Naive thymus-derived CD8-positive, alpha-beta T cell (primary cell): Measurements from ENCODE around the gene PDE6H. TPM values are rescaled to one million over a fixed set of nuclear protein-coding genes. Genes with fewer than 3 reads are reported as not detected.

Experiments used
- ATAC-seq, 2 donors: fragments of 150-1000 bp; cut with Tn5 transposase in 1 of 2; sonication (Bioruptor Pico), chemical (Tn5 transposase) in 1 of 2; 1 replicate in 1 of 2; 2 replicates in 1 of 2; pipeline ENCODE4 v1.10.0; 2021; ENCODE audit warnings: mild to moderate bottlenecking in 2 of 2, moderate library complexity in 2 of 2
- POLR2A ChIA-PET: fragments of 350-600 bp; sonication (Branson Sonifier 250); formaldehyde crosslinking; loops from one replicate; lab custom pipeline; 2021; ENCODE audit warnings: antibody characterized with exemption; lab: Charles Lee
- DNase-seq, 10 donors: peaks; one replicate each; pipeline versions ENCODE4 v3.0.0 to v3.0.0-alpha.2; 2020 to 2022
- H3K27ac Mint-ChIP-seq, 10 donors: one replicate each; pipeline ENCODE4 v1.8.0; 2020 to 2022; ENCODE audit warnings: mild to moderate bottlenecking in 10 of 10, mixed read lengths in 10 of 10, moderate library complexity in 4 of 10, inconsistent platforms in 1 of 10
- H3K27me3 Mint-ChIP-seq, 5 donors: one replicate each; pipeline ENCODE4 v1.8.0; 2021 to 2022; ENCODE audit warnings: mixed read lengths in 5 of 5
- H3K36me3 Mint-ChIP-seq, 3 donors: one replicate each; pipeline ENCODE4 v1.8.0; 2020 to 2022; ENCODE audit warnings: mixed read lengths in 3 of 3, mild to moderate bottlenecking in 2 of 3, inconsistent platforms in 1 of 3
- H3K4me1 Mint-ChIP-seq, 4 donors: one replicate each; pipeline ENCODE4 v1.8.0; 2021 to 2022; ENCODE audit warnings: mixed read lengths in 4 of 4
- H3K4me3 Mint-ChIP-seq, 10 donors: one replicate each; pipeline ENCODE4 v1.8.0; 2020 to 2022; ENCODE audit warnings: mild to moderate bottlenecking in 10 of 10, mixed read lengths in 10 of 10, moderate library complexity in 6 of 10, inconsistent platforms in 1 of 10
- H3K9me3 Mint-ChIP-seq, 9 donors: one replicate each; pipeline ENCODE4 v1.8.0; 2020 to 2022; ENCODE audit warnings: mixed read lengths in 9 of 9, mild to moderate bottlenecking in 3 of 9, inconsistent platforms in 1 of 9, moderate library complexity in 1 of 9
- polyA plus RNA-seq, 3 donors: library from polyadenylated mRNA; unstranded; fragments of 300-500 nt; fragmentation: Illumina TruSeq; gene quantifications; one replicate each; pipeline ENCODE4 v1.2.3, GENCODE V29; 2021
- total RNA-seq, 8 experiments: library from RNA in 2 of 8; stranded (reverse) in 2 of 8; gene quantifications; one replicate each; pipeline ENCODE4 v1.2.3 and lab custom pipeline; 2021 to 2026

PDE6H gene
- total and polyA plus RNA-seq, 5 experiments from 2014 or later: not detected

GRCh38 chr12:14951851-14952250 is 21.0 kb upstream of the PDE6H start:
- POLR2A ChIA-PET: interaction anchor here (0.7 to 3.7 kb wide), 9 partner anchors 8 to 565 kb away, joined by 3 to 18 read pairs (median 4); partner anchors contain the start of genes ARHGDIB and ERP27
- no peak for DNase-seq

DNA sequence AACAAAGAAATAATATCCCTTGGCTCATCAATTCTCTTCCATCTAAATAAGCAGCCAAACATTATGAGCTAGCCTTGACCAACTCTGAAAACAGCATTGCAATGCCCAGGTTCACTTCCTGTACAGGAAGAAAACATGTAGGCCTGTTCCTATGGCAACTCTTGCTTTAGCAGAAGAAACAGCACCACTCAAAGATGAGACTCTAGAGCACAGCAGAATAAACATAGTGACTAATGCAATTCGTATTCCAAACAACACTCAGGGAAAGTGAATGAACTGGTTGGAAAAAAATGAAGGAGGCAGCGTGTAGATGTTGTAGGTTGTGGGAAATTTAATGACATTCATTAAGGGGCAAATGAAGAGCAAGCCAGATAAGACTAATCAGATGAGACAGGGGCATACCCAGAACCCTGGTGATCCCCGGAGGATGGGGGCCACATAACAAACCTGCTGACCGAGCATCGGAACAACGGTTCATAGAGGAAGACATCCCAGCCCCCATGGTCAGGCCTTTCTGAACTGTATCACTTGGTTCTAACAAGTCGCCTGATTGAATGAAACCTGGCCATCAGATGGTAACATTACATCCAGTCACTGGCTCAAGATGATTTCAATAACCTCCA is 20.4 kb upstream of the PDE6H start:
- DNase-seq (peak in 9 of 10 donors; percentile 21 to 84 (median 68)), ATAC-seq (peak; percentile 62 to 79)
- Mint-ChIP-seq H3K27me3 (no peaks in the 10 kb centered on the region), H3K4me3 (peak overlapping the region; percentile 74 to 100 (median 92)), H3K36me3 (peaks cover 21 to 80% (median 41%) of the 10 kb centered on the region in 3 donors), H3K9me3 (no peaks in the 10 kb centered on the region), H3K4me1 (peaks cover 43 to 97% (median 88%) of the 10 kb centered on the region in 4 donors), H3K27ac (peak overlapping the region; percentile 95 to 100 (median 98))
- POLR2A ChIA-PET: interaction anchor here (0.6 to 3.7 kb wide), 8 partner anchors 9 to 182 kb away, joined by 3 to 18 read pairs (median 4); partner anchors contain the start of genes ARHGDIB and ERP27

More at GRCh38 chr12:14951851-14952250, 21.0 kb upstream of the PDE6H start:
- ATAC-seq: no peak
- H3K27me3 Mint-ChIP-seq: no peaks in the 10 kb centered on the region
- H3K4me3 Mint-ChIP-seq: peak overlapping the region; percentile 74 to 100 (median 92)
- peaks cover 27 to 81% (median 46%) of the 10 kb centered on the region in 3 donors for H3K36me3 Mint-ChIP-seq
- H3K27ac Mint-ChIP-seq: peak overlapping the region; percentile 95 to 100 (median 98)
- H3K9me3 Mint-ChIP-seq: no peaks in the 10 kb centered on the region
- peaks cover 46 to 97% (median 89%) of the 10 kb centered on the region in 4 donors for H3K4me1 Mint-ChIP-seq

- Mint-ChIP-seq H3K27me3 (no peaks in the 10 kb centered on the region), H3K36me3 (peaks cover 18 to 81% (median 43%) of the 10 kb centered on the region in 3 donors), H3K4me3 (peak overlapping the region; percentile 77 to 100 (median 92)), H3K4me1 (peaks cover 45 to 97% (median 86%) of the 10 kb centered on the region in 4 donors), H3K27ac (peak overlapping the region; percentile 95 to 100 (median 98)), H3K9me3 (no peaks in the 10 kb centered on the region)
- POLR2A ChIA-PET: interaction anchor here (0.8 to 3.7 kb wide), 7 partner anchors 9 to 183 kb away, joined by 3 to 18 read pairs (median 5); a partner anchor contains a TSS
- DNase-seq (no peak), ATAC-seq (no peak)
Observed at GRCh38 chr12:14953752-14954151, 19.1 kb upstream of the PDE6H start.

DNA sequence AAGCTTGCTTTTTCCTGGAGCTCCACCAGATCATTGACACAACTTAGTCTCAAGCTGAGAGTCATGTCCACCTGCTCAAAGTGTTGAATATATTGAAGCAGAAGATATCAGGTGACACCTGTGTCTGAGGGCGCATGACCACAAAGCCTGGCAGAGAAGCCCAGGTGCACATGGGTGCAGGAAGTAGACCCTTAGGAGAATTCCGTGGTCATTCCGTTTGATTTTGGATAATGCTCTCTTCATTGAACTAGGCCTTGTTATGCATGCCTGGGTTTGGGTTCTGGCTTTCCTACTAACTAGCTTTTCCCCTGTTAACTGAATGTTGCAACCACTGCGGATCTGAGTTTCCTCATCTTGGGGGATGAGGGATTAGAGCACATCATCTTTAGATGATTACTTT is 18.6 kb upstream of the PDE6H start:
- Mint-ChIP-seq H3K9me3 (no peaks in the 10 kb centered on the region), H3K27me3 (no peaks in the 10 kb centered on the region), H3K27ac (peak overlapping the region; percentile 95 to 100 (median 98)), H3K4me3 (peak overlapping the region; percentile 77 to 100 (median 92)), H3K36me3 (peaks cover 16 to 81% (median 44%) of the 10 kb centered on the region in 3 donors), H3K4me1 (peaks cover 44 to 97% (median 83%) of the 10 kb centered on the region in 4 donors)
- ATAC-seq: peak in 1 of 2 donors; percentile 15
- POLR2A ChIA-PET: interaction anchor here (0.6 to 3.7 kb wide), 8 partner anchors 9 to 184 kb away, joined by 3 to 18 read pairs (median 4); a partner anchor contains a TSS
- peak in 2 of 10 donors; percentile 36 to 44 for DNase-seq

- ATAC-seq (no peak), DNase-seq (no peak)
- Mint-ChIP-seq H3K27me3 (no peaks in the 10 kb centered on the region), H3K36me3 (peaks cover 18 to 77% (median 47%) of the 10 kb centered on the region in 3 donors), H3K4me3 (peak overlapping the region; percentile 95 to 100 (median 99)), H3K27ac (peak overlapping the region; percentile 95 to 100 (median 99)), H3K4me1 (peaks cover 40 to 84% (median 69%) of the 10 kb centered on the region in 4 donors), H3K9me3 (no peaks in the 10 kb centered on the region)
- POLR2A ChIA-PET: interaction anchor here (0.5 to 7.8 kb wide), 6 partner anchors 8 to 186 kb away, joined by 3 to 86 read pairs (median 12); partner anchors contain the start of gene ERP27
Observed at GRCh38 chr12:14956024-14956891, 16.6 kb upstream of the PDE6H start.

GRCh38 chr12:14956905-14957304 is 15.9 kb upstream of the PDE6H start:
- no peak for ATAC-seq
- DNase-seq: no peak
- peaks cover 35 to 84% (median 67%) of the 10 kb centered on the region in 4 donors for H3K4me1 Mint-ChIP-seq
- POLR2A ChIA-PET: interaction anchor here (0.5 to 7.8 kb wide), 9 partner anchors 9 to 186 kb away, joined by 3 to 86 read pairs (median 8); partner anchors contain the start of genes C12orf60, ERP27 and WBP11
- H3K27me3 Mint-ChIP-seq: no peaks in the 10 kb centered on the region
- peaks cover 18 to 72% (median 42%) of the 10 kb centered on the region in 3 donors for H3K36me3 Mint-ChIP-seq
- no peaks in the 10 kb centered on the region for H3K9me3 Mint-ChIP-seq
- H3K27ac Mint-ChIP-seq: peak overlapping the region; percentile 95 to 100 (median 99)
- H3K4me3 Mint-ChIP-seq: peak overlapping the region; percentile 95 to 100 (median 99)

GRCh38 chr12:14957551-14958168 is 15.2 kb upstream of the PDE6H start:
- DNase-seq (no peak), ATAC-seq (no peak)
- Mint-ChIP-seq H3K27ac (peak overlapping the region; percentile 95 to 100 (median 99)), H3K36me3 (peaks cover 18 to 65% (median 42%) of the 10 kb centered on the region in 3 donors), H3K4me3 (peak overlapping the region; percentile 95 to 100 (median 99)), H3K9me3 (no peaks in the 10 kb centered on the region), H3K4me1 (peaks cover 30 to 83% (median 67%) of the 10 kb centered on the region in 4 donors), H3K27me3 (no peaks in the 10 kb centered on the region)
- POLR2A ChIA-PET: interaction anchor here (0.7 to 7.8 kb wide), 10 partner anchors 10 to 187 kb away, joined by 3 to 86 read pairs (median 5); partner anchors contain the start of genes C12orf60, ERP27 and WBP11

DNA sequence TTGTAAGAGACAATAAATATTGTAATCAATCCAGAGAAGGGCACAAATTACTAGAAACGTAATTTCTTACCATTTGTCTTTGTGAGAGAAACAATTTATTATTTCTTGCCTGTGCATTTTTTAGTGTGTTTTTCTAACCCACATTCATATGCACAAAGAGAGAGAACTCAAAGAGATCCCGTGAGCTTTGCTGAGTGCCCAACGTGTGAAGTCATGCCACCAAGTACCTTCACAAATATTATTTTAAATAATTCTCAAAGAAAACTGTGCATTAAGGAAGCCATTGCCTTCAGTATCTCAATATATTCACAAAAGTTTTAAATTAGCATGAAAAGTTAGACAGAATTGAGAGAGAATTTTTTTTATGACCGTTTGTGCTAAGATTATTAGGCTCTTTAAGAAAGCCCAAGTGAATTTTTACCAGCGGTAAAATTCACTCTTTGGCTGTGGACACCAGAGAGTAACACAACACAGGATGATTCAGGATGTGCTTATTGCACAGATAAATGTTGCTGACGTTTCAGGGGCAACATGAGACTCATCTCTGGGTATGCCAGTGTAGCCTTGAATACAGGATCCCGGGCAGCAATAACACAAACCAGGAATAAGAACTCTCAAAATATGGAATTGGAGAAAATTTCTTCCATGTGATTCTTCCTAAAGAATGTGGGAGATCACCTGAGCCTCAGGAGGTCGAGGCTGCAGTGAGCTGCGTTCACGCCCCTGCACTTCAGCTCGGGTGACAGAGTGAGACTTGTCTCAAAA is 14.3 kb upstream of the PDE6H start:
- Mint-ChIP-seq H3K36me3 (peaks cover 18 to 63% (median 42%) of the 10 kb centered on the region in 3 donors), H3K9me3 (peaks cover 0 to 5% (median 0%) of the 10 kb centered on the region in 9 donors), H3K27ac (peak overlapping the region; percentile 95 to 100 (median 99)), H3K4me3 (peak overlapping the region; percentile 95 to 100 (median 99)), H3K27me3 (no peaks in the 10 kb centered on the region), H3K4me1 (peaks cover 31 to 83% (median 66%) of the 10 kb centered on the region in 4 donors)
- DNase-seq: peak in 3 of 10 donors; percentile 40 to 50 (median 40)
- no peak for ATAC-seq
- POLR2A ChIA-PET: interaction anchor here (0.8 to 7.8 kb wide), 14 partner anchors 8 to 188 kb away, joined by 3 to 86 read pairs (median 8); partner anchors contain the start of genes C12orf60, ERP27, PDE6H and WBP11

DNA sequence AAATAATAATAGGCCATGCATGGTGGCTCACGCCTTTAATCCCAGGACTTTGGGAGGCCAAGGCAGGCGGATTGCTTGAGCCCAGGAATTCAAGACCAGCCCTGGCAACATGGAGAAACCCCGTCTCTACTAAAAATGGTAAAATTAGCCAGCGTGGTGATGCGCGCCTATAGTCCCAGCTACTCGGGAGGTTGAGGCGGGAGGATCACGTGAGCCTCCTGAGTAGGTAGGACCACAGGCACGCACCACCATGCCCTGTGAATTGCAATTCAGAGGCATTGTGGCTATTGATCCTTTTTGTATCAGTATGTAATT is 13.8 kb upstream of the PDE6H start:
- Mint-ChIP-seq H3K27me3 (no peaks in the 10 kb centered on the region), H3K36me3 (peaks cover 18 to 58% (median 42%) of the 10 kb centered on the region in 3 donors), H3K27ac (peak overlapping the region; percentile 95 to 100 (median 99)), H3K9me3 (peaks cover 0 to 10% (median 0%) of the 10 kb centered on the region in 9 donors), H3K4me3 (peak overlapping the region; percentile 95 to 100 (median 99)), H3K4me1 (peaks cover 32 to 83% (median 66%) of the 10 kb centered on the region in 4 donors)
- POLR2A ChIA-PET: interaction anchor here (0.8 to 7.8 kb wide), 12 partner anchors 8 to 189 kb away, joined by 3 to 86 read pairs (median 8); partner anchors contain the start of genes C12orf60, ERP27, PDE6H and WBP11
- DNase-seq: peak in 1 of 10 donors; percentile 13
- no peak for ATAC-seq

GRCh38 chr12:14959463-14959862 is 13.4 kb upstream of the PDE6H start:
- no peak for DNase-seq
- Mint-ChIP-seq H3K27ac (peak overlapping the region; percentile 95 to 100 (median 99)), H3K4me1 (peaks cover 29 to 83% (median 66%) of the 10 kb centered on the region in 4 donors), H3K4me3 (peak overlapping the region; percentile 95 to 100 (median 99)), H3K9me3 (peaks cover 0 to 12% (median 0%) of the 10 kb centered on the region in 9 donors), H3K36me3 (peaks cover 18 to 54% (median 40%) of the 10 kb centered on the region in 3 donors), H3K27me3 (no peaks in the 10 kb centered on the region)
- POLR2A ChIA-PET: interaction anchor here (0.8 to 7.8 kb wide), 12 partner anchors 8 to 189 kb away, joined by 3 to 86 read pairs (median 8); partner anchors contain the start of genes C12orf60, ERP27, PDE6H and WBP11
- ATAC-seq: no peak
